NK-92 treated with Interleukin-12 subunit alpha and Interleukin-12 subunit beta, amount 100 ng/mL, for 24 hours (cell line): Measurements from ENCODE around the gene PCDHA3.
"Not testable (repeated sequence)": the region's sequence is repeated elsewhere in the genome, so short reads cannot be mapped to it uniquely, and the experiment has no call there.

ENCODE experiments used
- DNase-seq: peaks from one replicate; lab custom pipeline; 2025; lab: John Stamatoyannopoulos, UW

Gene PCDHA3

DNA sequence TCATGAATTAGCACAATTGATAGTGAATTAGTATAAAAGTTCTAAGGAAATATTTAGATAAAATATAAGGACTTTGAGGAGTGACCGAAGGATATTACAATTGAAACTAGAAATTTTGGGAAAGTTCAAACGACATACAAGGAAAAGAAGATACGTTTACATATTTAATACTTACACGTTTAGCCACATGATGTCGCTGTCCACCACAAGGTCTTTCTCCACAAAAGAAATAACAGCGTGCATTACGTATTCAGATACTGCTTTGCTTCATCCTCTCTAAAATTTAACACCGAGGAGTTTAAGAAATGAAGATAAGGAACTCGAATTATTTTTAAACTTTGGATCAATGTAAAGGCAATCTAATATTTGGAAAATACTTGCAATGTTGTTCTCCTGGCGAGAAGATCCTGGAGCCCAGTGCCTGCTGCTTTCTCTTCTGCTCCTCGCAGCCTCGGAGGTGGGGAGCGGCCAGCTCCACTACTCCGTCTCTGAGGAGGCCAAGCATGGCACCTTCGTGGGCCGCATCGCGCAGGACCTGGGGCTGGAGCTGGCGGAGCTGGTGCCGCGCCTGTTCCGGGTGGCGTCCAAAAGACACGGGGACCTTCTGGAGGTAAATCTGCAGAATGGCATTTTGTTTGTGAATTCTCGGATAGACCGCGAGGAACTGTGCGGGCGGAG is at the start of gene PCDHA3:
Gene PCDHA3, plus strand, starts transcription at position 242 of the 678 bp plus-strand sequence.
- DNase-seq, result no peak

DNA sequence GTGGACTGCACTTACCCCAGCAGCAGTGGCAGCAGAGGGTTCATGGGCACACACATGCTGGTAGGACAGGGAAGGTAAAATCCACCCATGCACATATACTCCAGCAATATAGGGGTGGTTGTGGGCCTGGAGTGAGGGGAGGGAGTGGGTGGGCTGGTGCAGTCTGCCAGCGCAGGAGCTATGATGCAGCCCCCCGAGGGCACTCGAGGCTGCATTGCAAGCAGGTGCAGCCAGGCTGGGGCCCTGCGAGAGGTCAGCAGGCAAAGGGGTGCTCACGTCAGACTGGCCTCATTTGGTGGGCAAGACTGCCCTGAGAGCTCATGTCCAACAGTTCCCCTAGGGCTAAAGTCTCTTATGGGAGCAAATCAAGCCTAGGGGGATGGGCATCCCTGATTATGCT is 47.3 kb upstream of the PCDHA3 start:
- no peak for DNase-seq

DNA sequence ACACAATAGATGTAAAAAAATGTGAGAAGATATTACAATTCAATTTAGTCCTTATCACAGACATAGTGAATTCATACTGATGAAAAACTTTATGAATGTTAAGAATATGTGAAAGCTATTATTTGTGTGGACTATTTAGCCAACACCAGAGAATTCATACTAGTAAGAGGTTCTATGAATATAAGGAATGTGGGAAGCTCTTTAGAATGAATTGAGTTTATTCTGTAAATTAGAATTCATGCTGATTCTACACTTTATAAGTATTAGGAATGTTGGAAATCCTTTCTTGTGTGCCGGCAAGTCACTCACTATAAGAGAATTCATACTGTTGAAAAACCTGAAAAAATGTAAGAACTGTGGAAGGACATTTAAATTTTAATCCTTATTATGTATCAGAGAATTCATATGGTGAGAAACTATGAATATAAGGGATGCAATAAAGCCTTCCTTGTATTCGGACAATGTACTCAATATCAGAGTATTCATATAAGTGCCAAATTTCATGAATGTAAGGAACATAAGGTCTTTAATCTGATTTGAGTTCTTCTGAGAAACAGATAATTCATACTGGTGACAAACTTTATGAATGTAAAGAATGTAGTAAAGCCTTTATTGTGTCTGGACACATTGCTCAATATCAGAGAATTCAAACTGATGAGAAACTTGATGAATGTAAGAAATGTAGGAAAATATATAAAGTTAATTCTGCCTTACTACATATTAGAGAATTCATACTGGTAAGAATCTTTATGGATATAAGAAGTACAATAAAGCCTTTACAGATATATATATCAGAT is 36.5 kb upstream of the PCDHA3 start:
- DNase-seq, result no peak

- DNase-seq, result no peak
These were observed 33.4 kb upstream of the PCDHA3 start for GRCh38 chr5:140767444-140767843.

DNA sequence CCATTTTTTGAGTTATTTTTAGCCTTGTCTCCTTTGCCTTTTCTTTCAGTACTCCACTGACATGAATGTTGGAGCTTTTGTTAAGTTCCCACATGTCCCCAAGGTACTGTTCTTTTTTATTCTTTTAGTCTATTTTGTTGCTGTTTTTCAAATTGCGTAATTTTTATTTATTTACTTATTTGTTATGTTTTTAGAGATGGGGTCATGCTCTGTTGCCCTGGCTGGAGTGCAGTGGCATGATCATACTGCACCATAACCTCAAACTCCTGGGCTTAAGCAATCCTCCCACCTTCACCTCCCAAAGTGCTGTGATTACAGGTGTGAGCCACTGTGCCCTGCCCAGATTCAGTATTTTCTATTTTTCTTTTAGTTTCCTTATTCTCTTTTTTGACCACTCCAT is 20.3 kb upstream of the PCDHA3 start:
- DNase-seq, result no peak

- no peak for DNase-seq
These were observed 14.8 kb upstream of the PCDHA3 start, which contains the start of gene PCDHA1 for GRCh38 chr5:140785905-140786686. Gene PCDHA1 (plus strand): TSS chr5:140786140.

DNA sequence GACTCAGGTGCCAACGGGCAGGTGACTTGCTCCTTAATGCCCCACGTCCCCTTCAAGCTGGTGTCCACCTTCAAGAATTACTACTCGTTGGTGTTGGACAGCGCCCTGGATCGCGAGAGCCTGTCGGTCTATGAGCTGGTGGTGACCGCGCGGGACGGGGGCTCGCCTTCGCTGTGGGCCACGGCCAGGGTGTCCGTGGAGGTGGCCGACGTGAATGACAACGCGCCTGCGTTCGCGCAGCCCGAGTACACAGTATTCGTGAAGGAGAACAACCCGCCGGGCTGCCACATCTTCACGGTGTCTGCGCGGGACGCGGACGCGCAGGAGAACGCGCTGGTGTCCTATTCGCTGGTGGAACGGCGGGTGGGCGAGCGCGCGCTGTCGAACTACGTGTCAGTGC is 13.4 kb upstream of the PCDHA3 start:
- DNase-seq, result not testable (repeated sequence)

DNA sequence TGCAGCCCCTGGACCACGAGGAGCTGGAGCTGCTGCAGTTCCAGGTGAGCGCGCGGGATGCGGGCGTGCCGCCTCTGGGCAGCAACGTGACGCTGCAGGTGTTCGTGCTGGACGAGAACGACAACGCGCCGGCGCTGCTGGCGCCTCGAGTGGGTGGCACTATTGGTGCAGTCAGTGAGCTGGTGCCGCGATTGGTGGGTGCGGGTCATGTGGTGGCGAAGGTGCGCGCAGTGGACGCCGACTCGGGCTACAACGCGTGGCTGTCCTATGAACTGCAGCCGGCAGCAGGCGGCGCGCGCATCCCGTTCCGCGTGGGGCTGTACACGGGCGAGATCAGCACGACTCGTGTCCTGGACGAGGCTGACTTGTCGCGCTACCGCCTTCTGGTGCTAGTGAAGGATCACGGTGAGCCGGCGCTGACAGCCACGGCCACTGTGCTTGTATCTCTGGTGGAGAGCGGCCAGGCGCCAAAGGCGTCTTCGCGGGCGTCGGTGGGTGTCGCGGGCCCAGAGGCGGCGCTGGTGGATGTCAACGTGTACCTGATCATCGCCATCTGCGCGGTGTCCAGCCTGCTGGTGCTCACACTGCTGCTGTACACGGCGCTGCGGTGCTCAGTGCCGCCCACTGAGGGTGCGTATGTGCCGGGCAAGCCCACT is 12.9 kb upstream of the PCDHA3 start:
- DNase-seq, result not testable (repeated sequence)

DNA sequence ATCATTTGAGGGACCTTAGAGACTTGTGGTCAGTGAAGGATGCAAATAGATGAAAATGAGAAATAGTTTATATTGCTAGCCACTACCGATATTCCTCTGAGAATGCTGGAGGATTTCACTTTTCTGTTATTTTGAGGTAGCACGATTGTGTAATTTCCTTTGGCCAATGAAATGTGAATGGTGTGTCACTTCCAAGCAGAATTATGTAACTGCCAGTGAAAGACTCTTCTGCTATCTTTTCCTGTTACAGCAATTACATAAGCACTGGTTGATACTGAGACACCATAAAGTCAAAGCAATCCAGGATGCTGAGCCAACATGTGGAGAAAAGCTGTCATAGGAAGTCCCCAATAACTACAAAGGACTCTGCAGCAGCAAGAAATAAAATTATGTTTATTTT is 9.8 kb upstream of the PCDHA3 start:
- no peak for DNase-seq

- DNase-seq, result no peak
These were observed 6.1 kb upstream of the PCDHA3 start, which contains the start of gene PCDHA2 for GRCh38 chr5:140794595-140795258. Gene PCDHA2 (plus strand): TSS chr5:140794852.

DNA sequence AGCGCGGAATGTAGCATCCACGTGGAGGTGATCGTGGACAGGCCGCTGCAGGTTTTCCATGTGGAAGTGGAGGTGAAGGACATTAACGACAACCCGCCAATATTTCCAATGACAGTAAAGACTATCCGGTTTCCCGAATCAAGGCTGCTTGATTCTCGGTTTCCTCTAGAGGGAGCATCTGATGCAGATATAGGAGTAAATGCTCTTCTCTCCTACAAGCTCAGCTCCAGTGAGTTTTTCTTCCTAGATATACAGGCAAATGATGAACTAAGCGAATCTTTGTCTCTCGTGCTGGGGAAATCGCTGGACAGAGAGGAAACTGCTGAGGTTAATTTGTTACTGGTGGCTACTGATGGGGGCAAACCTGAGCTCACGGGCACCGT is 5.6 kb upstream of the PCDHA3 start:
- no peak for DNase-seq

DNA sequence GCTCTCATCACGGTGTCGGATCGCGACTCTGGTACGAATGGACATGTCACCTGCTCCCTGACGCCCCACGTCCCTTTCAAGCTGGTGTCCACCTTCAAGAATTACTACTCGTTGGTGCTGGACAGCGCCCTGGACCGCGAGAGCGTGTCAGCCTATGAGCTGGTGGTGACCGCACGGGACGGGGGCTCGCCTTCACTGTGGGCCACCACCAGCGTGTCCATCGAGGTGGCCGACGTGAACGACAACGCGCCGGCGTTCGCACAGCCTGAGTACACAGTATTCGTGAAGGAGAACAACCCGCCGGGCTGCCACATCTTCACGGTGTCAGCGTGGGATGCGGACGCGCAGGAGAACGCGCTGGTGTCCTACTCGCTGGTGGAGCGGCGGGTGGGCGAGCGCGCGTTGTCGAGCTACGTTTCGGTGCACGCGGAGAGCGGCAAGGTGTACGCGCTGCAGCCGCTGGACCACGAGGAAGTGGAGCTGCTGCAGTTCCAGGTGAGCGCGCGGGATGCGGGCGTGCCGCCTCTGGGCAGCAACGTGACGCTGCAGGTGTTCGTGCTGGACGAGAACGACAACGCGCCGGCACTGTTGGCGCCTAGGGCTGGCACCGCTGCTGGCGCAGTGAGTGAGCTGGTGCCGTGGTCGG is 4.7 kb upstream of the PCDHA3 start:
- DNase-seq, result not testable (repeated sequence)

DNA sequence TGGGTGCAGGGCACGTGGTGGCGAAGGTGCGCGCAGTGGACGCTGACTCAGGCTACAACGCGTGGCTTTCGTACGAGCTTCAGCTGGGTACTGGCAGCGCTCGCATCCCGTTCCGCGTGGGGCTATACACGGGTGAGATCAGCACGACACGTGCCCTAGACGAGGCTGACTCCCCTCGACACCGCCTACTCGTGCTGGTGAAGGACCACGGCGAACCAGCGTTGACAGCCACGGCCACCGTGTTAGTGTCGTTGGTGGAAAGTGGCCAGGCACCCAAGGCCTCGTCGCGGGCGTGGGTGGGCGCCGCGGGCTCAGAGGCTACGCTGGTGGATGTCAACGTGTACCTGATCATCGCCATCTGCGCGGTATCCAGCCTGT is 4.2 kb upstream of the PCDHA3 start:
- no peak for DNase-seq

DNA sequence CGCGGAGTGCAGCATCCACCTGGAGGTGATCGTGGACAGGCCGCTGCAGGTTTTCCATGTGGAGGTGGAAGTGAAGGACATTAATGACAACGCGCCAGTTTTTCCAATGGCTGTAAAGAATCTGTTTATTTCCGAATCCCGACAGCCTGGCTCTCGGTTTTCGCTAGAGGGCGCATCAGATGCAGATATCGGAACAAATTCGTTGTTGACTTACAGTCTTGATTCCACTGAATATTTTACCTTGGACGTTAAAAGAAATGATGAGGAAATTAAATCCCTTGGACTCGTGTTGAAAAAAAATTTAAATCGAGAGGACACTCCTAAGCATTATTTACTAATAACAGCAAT is 611 bp downstream of the PCDHA3 start:
- DNase-seq, result no peak

- DNase-seq, result not testable (repeated sequence)
These were observed 1.5 kb downstream of the PCDHA3 start for GRCh38 chr5:140802381-140802780.

- no peak for DNase-seq
These were observed 2.0 kb downstream of the PCDHA3 start for GRCh38 chr5:140802781-140803271.

DNA sequence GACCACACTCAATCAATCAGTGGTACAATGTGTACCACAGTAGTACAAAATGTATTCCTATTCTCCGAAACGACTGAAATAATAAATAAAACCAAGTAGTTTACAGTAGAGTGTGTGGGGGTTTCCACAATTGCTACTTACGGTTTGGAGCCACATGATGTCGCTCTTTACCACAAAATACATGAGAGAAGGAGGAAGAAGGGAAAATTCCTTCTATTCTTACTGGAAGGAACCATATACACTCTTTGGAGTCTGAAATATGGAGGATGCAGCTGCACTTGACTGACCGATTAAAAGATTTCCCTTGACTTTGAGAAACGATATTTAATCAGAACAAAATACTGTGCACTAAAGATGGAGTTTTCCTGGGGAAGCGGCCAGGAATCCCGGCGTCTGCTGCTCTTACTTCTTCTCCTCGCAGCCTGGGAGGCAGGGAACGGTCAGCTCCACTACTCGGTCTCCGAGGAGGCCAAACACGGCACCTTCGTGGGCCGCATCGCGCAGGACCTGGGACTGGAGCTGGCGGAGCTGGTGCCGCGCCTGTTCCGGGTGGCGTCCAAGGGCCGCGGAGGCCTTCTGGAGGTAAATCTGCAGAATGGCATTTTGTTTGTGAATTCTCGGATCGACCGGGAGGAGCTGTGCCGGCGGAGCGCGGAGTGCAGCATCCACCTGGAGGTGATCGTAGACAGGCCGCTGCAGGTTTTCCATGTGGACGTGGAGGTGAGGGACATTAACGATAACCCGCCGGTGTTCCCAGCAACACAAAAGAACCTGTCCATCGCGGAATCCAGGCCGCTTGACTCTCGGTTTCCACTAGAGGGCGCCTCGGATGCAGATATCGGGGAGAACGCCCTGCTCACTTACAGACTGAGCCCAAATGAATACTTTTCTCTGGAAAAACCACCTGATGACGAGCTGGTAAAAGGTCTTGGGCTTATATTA is 6.2 kb downstream of the PCDHA3 start, which contains the start of gene PCDHA4:
Gene PCDHA4, plus strand, starts transcription at position 235 of the 942 bp plus-strand sequence.
- DNase-seq, result no peak

- not testable (repeated sequence) for DNase-seq
These were observed 7.5 kb downstream of the PCDHA3 start for GRCh38 chr5:140808241-140808888.

- no peak for DNase-seq
These were observed 8.0 kb downstream of the PCDHA3 start for GRCh38 chr5:140808889-140809291.
